ENCODE results near the gene TANC2.

The TANC2 gene

GRCh38 chr17:62999736-63000135 is 33.7 kb downstream of the TANC2 start:
- DNase-seq = no peak

DNA sequence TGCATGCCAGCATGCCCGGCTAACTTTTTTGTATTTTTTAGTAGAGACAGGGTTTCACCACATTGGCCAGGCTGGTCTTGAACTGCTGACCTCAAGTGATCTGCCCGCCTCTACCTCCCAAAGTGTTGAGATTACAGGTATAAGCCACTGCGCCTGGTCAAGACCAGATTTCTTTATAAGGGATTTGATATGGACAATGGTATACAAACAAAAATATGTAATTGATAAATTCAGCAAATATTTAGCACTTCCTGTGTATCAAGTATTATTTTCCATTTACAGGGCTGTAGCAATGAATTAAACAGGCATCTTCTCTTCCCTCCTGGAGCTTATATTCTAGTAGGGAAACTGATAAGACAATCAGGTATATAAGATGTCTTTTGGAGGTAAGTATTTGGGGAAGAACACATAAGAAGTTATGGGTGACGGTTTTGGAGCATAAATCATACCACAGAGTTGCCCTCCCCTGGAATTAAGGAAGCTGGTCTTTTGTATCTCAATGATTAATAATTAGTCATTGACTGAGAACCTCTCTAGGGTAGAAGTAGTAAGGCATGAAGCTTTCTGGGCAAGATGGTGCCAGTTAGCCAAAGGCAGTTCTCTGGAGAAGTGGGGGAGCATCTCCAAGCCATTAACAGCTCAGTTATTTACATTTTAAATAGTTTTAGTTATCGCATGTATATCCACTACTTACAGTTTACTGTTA is 35.8 kb downstream of the TANC2 start:
- no peak for DNase-seq

- no peak for DNase-seq
Observed at GRCh38 chr17:63002625-63003024, 36.6 kb downstream of the TANC2 start.

GRCh38 chr17:63015824-63016223 is 49.8 kb downstream of the TANC2 start:
- no peak for DNase-seq
